Neural cell (in vitro differentiated cells): ENCODE measurements around the gene REL. TPM values are rescaled to one million over a fixed set of nuclear protein-coding genes. Genes with fewer than 3 reads are reported as not detected.

ENCODE experiments used
- H2AFZ ChIP-seq: fragments of 200-600, 300-800 bp; sonication (generic), shearing (Covaris generic); 2 replicates; pipeline ENCODE4 v1.6.0; 2014; ENCODE audit warnings: low read depth, mild to moderate bottlenecking, antibody characterized with exemption, low read length, moderate library complexity
- H3F3A ChIP-seq: fragments of 200-600 bp; shearing (Covaris generic); 2 replicates; pipeline ENCODE4 v1.6.1; 2016; ENCODE audit warnings: mild to moderate bottlenecking, moderate library complexity, mixed read lengths, antibody characterized with exemption, low read length; ENCODE audit not compliant: insufficient read depth, poor library complexity, severe bottlenecking
- H3K27ac ChIP-seq: fragments of 200-600, 300-800 bp; sonication (generic), shearing (Covaris generic); 2 replicates; pipeline ENCODE4 v1.5.1; 2014; ENCODE audit warnings: mild to moderate bottlenecking, low read length, moderate library complexity
- H3K27me3 ChIP-seq: fragments of 300-800, 200-600 bp; sonication (generic), shearing (Covaris generic); 2 replicates; pipeline ENCODE4 v1.6.0; 2014; ENCODE audit warnings: mild to moderate bottlenecking, low read depth, low read length, moderate library complexity; ENCODE audit not compliant: insufficient read depth
- H3K36me3 ChIP-seq: fragments of 300-800, 200-600 bp; sonication (generic), shearing (Covaris generic); 2 replicates; pipeline ENCODE4 v1.5.1; 2014; ENCODE audit warnings: mild to moderate bottlenecking, antibody characterized with exemption, low read length, moderate library complexity; ENCODE audit not compliant: insufficient read depth
- H3K4me2 ChIP-seq: fragments of 300-800, 200-600 bp; sonication (generic), shearing (Covaris generic); 2 replicates; pipeline ENCODE4 v1.6.0; 2014; ENCODE audit warnings: mild to moderate bottlenecking, low read length
- H3K4me3 ChIP-seq: fragments of 300-800, 200-600 bp; sonication (generic), shearing (Covaris generic); 2 replicates; pipeline ENCODE4 v1.5.1; 2014; ENCODE audit warnings: mild to moderate bottlenecking, low read length, moderate library complexity
- H3K79me2 ChIP-seq: fragments of 200-600 bp; shearing (Covaris generic); replicated peaks from 2 replicates; pipeline ENCODE4 v1.6.0; 2014; ENCODE audit warnings: mild to moderate bottlenecking, low read length, moderate library complexity; ENCODE audit not compliant: insufficient read depth
- H3K9ac ChIP-seq: fragments of 300-800, 200-600 bp; sonication (generic), shearing (Covaris generic); 2 replicates; pipeline ENCODE4 v1.6.1; 2016; ENCODE audit warnings: mild to moderate bottlenecking, low read length, mixed read lengths
- H3K9me2 ChIP-seq: fragments of 200-600 bp; shearing (Covaris generic); 2 replicates; pipeline ENCODE4 v1.6.1; 2016; ENCODE audit warnings: mild to moderate bottlenecking, low read length, mixed read lengths; ENCODE audit not compliant: insufficient read depth
- H3K9me3 ChIP-seq: fragments of 200-600, 300-800 bp; sonication (generic), shearing (Covaris generic); 2 replicates; pipeline ENCODE4 v1.6.1; 2016; ENCODE audit warnings: mild to moderate bottlenecking, mixed run types, low read length, moderate library complexity, mixed read lengths
- H4K20me1 ChIP-seq: fragments of 200-600 bp; shearing (Covaris generic); 2 replicates; pipeline ENCODE4 v1.6.1; 2016; ENCODE audit warnings: mild to moderate bottlenecking, mixed run types; ENCODE audit not compliant: insufficient read depth
- EP300 ChIP-seq: fragments of 450-650 bp; conservative IDR thresholded peaks from 2 replicates; pipeline ENCODE4 v1.6.1; 2014; ENCODE audit warnings: antibody characterized with exemption, mild to moderate bottlenecking, moderate library complexity; ENCODE audit not compliant: poor library complexity, severe bottlenecking
- EZH2 ChIP-seq: fragments of 200-600, 300-800 bp; shearing (Covaris generic), sonication (generic); IDR thresholded peaks from 2 replicates; pipeline ENCODE4 v1.6.1; 2014; ENCODE audit warnings: antibody characterized with exemption, low read length, borderline replicate concordance, mild to moderate bottlenecking; ENCODE audit not compliant: insufficient read depth, poor library complexity, severe bottlenecking
- MXI1 ChIP-seq: fragments of 450-650 bp; conservative IDR thresholded peaks from 2 replicates; pipeline ENCODE4 v1.6.1; 2014; ENCODE audit warnings: antibody characterized with exemption, mild to moderate bottlenecking; ENCODE audit not compliant: poor library complexity, severe bottlenecking
- POLR2AphosphoS5 ChIP-seq: IDR thresholded peaks from 2 replicates; pipeline ENCODE4 v1.6.1; 2012
- RAD21 ChIP-seq: fragments of 450-650 bp; conservative IDR thresholded peaks from 2 replicates; pipeline ENCODE4 v1.6.1; 2014; ENCODE audit warnings: antibody characterized with exemption, mild to moderate bottlenecking, moderate library complexity
- SMC3 ChIP-seq: fragments of 450-650 bp; conservative IDR thresholded peaks from 2 replicates; pipeline ENCODE4 v1.6.1; 2014; ENCODE audit warnings: antibody characterized with exemption, mild to moderate bottlenecking, moderate library complexity; ENCODE audit not compliant: poor library complexity
- TAF1 ChIP-seq: IDR thresholded peaks from 2 replicates; pipeline ENCODE4 v1.6.1; 2012; ENCODE audit warnings: low read depth
- polyA plus RNA-seq: library from polyadenylated mRNA; depleted of rRNA; stranded (reverse); fragments of >200 nt; gene quantifications from 2 replicates; pipeline ENCODE4 v1.2.3, GENCODE V29; 2014
- TF ChIP-seq, protein P1 (sequence below): fragments of 450-650 bp; IDR thresholded peaks from 2 replicates; pipeline ENCODE4 v1.5.1; 2014; ENCODE audit warnings: antibody characterized with exemption, mild to moderate bottlenecking, moderate library complexity; ENCODE audit not compliant: poor library complexity, severe bottlenecking
- TF ChIP-seq, protein P2 (sequence below): IDR thresholded peaks from 2 replicates; pipeline ENCODE4 v1.6.1; 2012; ENCODE audit warnings: borderline replicate concordance

REL gene
- polyA plus RNA-seq, 1 donor from 2014 or later = 1.9 TPM

- no peaks in the 10 kb centered on the region for H3K79me2 ChIP-seq
- H3K9me2 ChIP-seq = no peaks in the 10 kb centered on the region
- H4K20me1 ChIP-seq = no peaks in the 10 kb centered on the region
- no peak overlapping the region for H3K9ac ChIP-seq
- H3K27ac ChIP-seq = no peak overlapping the region
- H3K27me3 ChIP-seq = no peaks in the 10 kb centered on the region
- H2AFZ ChIP-seq = no peak overlapping the region
- no peak overlapping the region for H3K4me2 ChIP-seq
- H3F3A ChIP-seq = no peaks in the 10 kb centered on the region
- no peak for TF ChIP-seq EZH2
- TF ChIP-seq SMC3 = no peak
- TF ChIP-seq TAF1 = no peak
- TF ChIP-seq MXI1 = no peak
- TF ChIP-seq EP300 = no peak
- TF ChIP-seq, protein P1, sequence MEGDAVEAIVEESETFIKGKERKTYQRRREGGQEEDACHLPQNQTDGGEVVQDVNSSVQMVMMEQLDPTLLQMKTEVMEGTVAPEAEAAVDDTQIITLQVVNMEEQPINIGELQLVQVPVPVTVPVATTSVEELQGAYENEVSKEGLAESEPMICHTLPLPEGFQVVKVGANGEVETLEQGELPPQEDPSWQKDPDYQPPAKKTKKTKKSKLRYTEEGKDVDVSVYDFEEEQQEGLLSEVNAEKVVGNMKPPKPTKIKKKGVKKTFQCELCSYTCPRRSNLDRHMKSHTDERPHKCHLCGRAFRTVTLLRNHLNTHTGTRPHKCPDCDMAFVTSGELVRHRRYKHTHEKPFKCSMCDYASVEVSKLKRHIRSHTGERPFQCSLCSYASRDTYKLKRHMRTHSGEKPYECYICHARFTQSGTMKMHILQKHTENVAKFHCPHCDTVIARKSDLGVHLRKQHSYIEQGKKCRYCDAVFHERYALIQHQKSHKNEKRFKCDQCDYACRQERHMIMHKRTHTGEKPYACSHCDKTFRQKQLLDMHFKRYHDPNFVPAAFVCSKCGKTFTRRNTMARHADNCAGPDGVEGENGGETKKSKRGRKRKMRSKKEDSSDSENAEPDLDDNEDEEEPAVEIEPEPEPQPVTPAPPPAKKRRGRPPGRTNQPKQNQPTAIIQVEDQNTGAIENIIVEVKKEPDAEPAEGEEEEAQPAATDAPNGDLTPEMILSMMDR = no peak
- TF ChIP-seq RAD21 = no peak
- TF ChIP-seq, protein P2, sequence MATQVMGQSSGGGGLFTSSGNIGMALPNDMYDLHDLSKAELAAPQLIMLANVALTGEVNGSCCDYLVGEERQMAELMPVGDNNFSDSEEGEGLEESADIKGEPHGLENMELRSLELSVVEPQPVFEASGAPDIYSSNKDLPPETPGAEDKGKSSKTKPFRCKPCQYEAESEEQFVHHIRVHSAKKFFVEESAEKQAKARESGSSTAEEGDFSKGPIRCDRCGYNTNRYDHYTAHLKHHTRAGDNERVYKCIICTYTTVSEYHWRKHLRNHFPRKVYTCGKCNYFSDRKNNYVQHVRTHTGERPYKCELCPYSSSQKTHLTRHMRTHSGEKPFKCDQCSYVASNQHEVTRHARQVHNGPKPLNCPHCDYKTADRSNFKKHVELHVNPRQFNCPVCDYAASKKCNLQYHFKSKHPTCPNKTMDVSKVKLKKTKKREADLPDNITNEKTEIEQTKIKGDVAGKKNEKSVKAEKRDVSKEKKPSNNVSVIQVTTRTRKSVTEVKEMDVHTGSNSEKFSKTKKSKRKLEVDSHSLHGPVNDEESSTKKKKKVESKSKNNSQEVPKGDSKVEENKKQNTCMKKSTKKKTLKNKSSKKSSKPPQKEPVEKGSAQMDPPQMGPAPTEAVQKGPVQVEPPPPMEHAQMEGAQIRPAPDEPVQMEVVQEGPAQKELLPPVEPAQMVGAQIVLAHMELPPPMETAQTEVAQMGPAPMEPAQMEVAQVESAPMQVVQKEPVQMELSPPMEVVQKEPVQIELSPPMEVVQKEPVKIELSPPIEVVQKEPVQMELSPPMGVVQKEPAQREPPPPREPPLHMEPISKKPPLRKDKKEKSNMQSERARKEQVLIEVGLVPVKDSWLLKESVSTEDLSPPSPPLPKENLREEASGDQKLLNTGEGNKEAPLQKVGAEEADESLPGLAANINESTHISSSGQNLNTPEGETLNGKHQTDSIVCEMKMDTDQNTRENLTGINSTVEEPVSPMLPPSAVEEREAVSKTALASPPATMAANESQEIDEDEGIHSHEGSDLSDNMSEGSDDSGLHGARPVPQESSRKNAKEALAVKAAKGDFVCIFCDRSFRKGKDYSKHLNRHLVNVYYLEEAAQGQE = no peak
- TF ChIP-seq POLR2AphosphoS5 = no peak
- H3K9me3 ChIP-seq = no peaks in the 10 kb centered on the region
- H3K4me3 ChIP-seq = no peak overlapping the region
- H3K36me3 ChIP-seq = no peaks in the 10 kb centered on the region
Measured at GRCh38 chr2:60957643-60958042, 76.3 kb downstream of the REL start.

DNA sequence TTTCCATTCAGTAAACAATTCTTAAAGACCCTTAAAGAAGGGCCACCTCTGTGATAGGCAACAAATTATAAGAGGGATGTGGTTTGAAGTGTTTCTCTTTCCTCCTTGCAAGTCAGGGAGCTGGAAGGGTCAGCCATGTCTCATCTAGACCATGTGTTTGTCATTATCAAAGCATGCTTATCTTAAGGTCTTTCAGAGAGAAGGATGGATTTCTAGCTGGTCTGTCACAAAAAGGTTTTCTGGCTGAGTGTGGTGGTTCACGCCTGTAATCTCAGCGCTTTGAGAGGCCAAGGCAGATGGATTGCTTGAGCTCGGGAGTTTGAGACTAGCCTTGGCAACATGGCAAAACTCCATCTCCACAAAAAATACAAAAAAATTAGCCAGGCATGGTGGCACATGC is 77.0 kb downstream of the REL start:
- H3K27me3 ChIP-seq = no peaks in the 10 kb centered on the region
- no peak overlapping the region for H3K27ac ChIP-seq
- H3K9me3 ChIP-seq = no peaks in the 10 kb centered on the region
- H3K36me3 ChIP-seq = no peaks in the 10 kb centered on the region
- no peak overlapping the region for H3K9ac ChIP-seq
- H3K79me2 ChIP-seq = no peaks in the 10 kb centered on the region
- no peaks in the 10 kb centered on the region for H3F3A ChIP-seq
- H3K9me2 ChIP-seq = no peaks in the 10 kb centered on the region
- H3K4me3 ChIP-seq = no peak overlapping the region
- no peaks in the 10 kb centered on the region for H4K20me1 ChIP-seq
- no peak overlapping the region for H2AFZ ChIP-seq
- H3K4me2 ChIP-seq = no peak overlapping the region
- TF ChIP-seq, protein P1 = no peak
- TF ChIP-seq SMC3 = no peak
- TF ChIP-seq, protein P2 = no peak
